H9 (cell line): ENCODE results near the gene CDH16. TPM values are rescaled to one million over a fixed set of nuclear protein-coding genes. Genes with fewer than 3 reads are reported as not detected.

Experiments
- DNase-seq: peaks from one replicate; pipeline ENCODE4 v3.0.0-alpha.2; 2017
- H2AFZ ChIP-seq: one replicate; pipeline ENCODE4 v1.6.1; 2013; ENCODE audit warnings: mild to moderate bottlenecking, low read length, control low read depth, moderate library complexity
- H2AK5ac ChIP-seq: 2 replicates; pipeline ENCODE4 v1.6.1; 2013; ENCODE audit warnings: low read length, control low read depth, mixed read lengths; ENCODE audit not compliant: insufficient read length
- H2BK120ac ChIP-seq: one replicate; pipeline ENCODE4 v1.6.1; 2013; ENCODE audit warnings: low read depth, mild to moderate bottlenecking, low read length, control low read depth, inconsistent platforms; ENCODE audit not compliant: poor library complexity, severe bottlenecking
- H2BK12ac ChIP-seq: 2 replicates; pipeline ENCODE4 v1.6.1; 2013; ENCODE audit warnings: low read length, control low read depth, mixed read lengths, low read depth; ENCODE audit not compliant: insufficient read length
- H2BK15ac ChIP-seq: 2 replicates; pipeline ENCODE4 v1.6.1; 2013; ENCODE audit warnings: low read depth, low read length, control low read depth
- H2BK20ac ChIP-seq: one replicate; pipeline ENCODE4 v1.6.1; 2013; ENCODE audit warnings: low read depth, mild to moderate bottlenecking, low read length, control low read depth, inconsistent platforms; ENCODE audit not compliant: poor library complexity, severe bottlenecking
- H2BK5ac ChIP-seq: 2 replicates; pipeline ENCODE4 v1.6.1; 2013; ENCODE audit warnings: low read length, control low read depth, mixed read lengths; ENCODE audit not compliant: insufficient read length
- H3K14ac ChIP-seq: 2 replicates; pipeline ENCODE4 v1.6.1; 2013; ENCODE audit warnings: low read length, control low read depth; ENCODE audit not compliant: insufficient read depth
- H3K18ac ChIP-seq: 2 replicates; pipeline ENCODE4 v1.6.1; 2013; ENCODE audit warnings: low read depth, mild to moderate bottlenecking, mixed read lengths, low read length, control low read depth; ENCODE audit not compliant: insufficient read length
- H3K23ac ChIP-seq: 2 replicates; pipeline ENCODE4 v1.6.1; 2013; ENCODE audit warnings: low read length, control low read depth, mixed read lengths, low read depth; ENCODE audit not compliant: insufficient read length
- H3K23me2 ChIP-seq: 2 replicates; pipeline ENCODE4 v1.6.1; 2013; ENCODE audit warnings: low read depth, mild to moderate bottlenecking, mixed read lengths, low read length, control low read depth; ENCODE audit not compliant: insufficient read length, poor library complexity, severe bottlenecking
- H3K27ac ChIP-seq: 2 replicates; pipeline ENCODE4 v1.5.1; 2013; ENCODE audit warnings: low read length, control low read depth, mixed read lengths, low read depth; ENCODE audit not compliant: insufficient read length
- H3K27me3 ChIP-seq: 2 replicates; pipeline ENCODE4 v1.6.1; 2013; ENCODE audit warnings: low read length, control low read depth, inconsistent platforms; ENCODE audit not compliant: insufficient read depth
- H3K4ac ChIP-seq: 2 replicates; pipeline ENCODE4 v1.6.1; 2013; ENCODE audit warnings: low read depth, mild to moderate bottlenecking, control low read depth, inconsistent platforms, low read length, moderate library complexity
- H3K4me1 ChIP-seq: 2 replicates; pipeline ENCODE4 v1.6.1; 2013; ENCODE audit warnings: low read length, control low read depth, inconsistent platforms; ENCODE audit not compliant: insufficient read depth
- H3K4me2 ChIP-seq: 2 replicates; pipeline ENCODE4 v1.6.1; 2013; ENCODE audit warnings: low read length, control low read depth, mixed read lengths; ENCODE audit not compliant: insufficient read length, insufficient read depth
- H3K56ac ChIP-seq: 2 replicates; pipeline ENCODE4 v1.6.1; 2013; ENCODE audit warnings: low read depth, mild to moderate bottlenecking, mixed read lengths, low read length, control low read depth; ENCODE audit not compliant: insufficient read length
- H3K79me1 ChIP-seq: 2 replicates; pipeline ENCODE4 v1.6.1; 2013; ENCODE audit warnings: low read depth, mild to moderate bottlenecking, moderate library complexity, low read length, control low read depth, inconsistent platforms; ENCODE audit not compliant: insufficient read depth, poor library complexity, severe bottlenecking
- H3K79me2 ChIP-seq: 2 replicates; pipeline ENCODE4 v1.6.1; 2013; ENCODE audit warnings: low read length, control low read depth, inconsistent platforms; ENCODE audit not compliant: insufficient read depth
- H3K9ac ChIP-seq: 2 replicates; pipeline ENCODE4 v1.6.1; 2013; ENCODE audit warnings: low read length, control low read depth, mixed read lengths; ENCODE audit not compliant: insufficient read length; ENCODE audit errors: extremely low read depth
- H3K9me3 ChIP-seq: one replicate; pipeline ENCODE4 v1.6.1; 2013; ENCODE audit warnings: low read depth, low read length, inconsistent platforms; ENCODE audit not compliant: control insufficient read depth
- H3T11ph ChIP-seq: one replicate; pipeline ENCODE4 v1.6.1; 2013; ENCODE audit warnings: mild to moderate bottlenecking, low read length, control low read depth, inconsistent platforms
- H4K20me1 ChIP-seq: one replicate; pipeline ENCODE4 v1.6.1; 2013; ENCODE audit not compliant: control insufficient read depth, insufficient read length, insufficient read depth
- H4K5ac ChIP-seq: 2 replicates; pipeline ENCODE4 v1.6.1; 2013; ENCODE audit warnings: low read depth, mild to moderate bottlenecking, mixed read lengths, low read length, control low read depth; ENCODE audit not compliant: insufficient read length
- H4K8ac ChIP-seq: replicated peaks from 2 replicates; pipeline ENCODE4 v1.6.1; 2013; ENCODE audit warnings: low read length, control low read depth, mixed read lengths, low read depth; ENCODE audit not compliant: insufficient read length
- H4K91ac ChIP-seq: 2 replicates; pipeline ENCODE4 v1.6.1; 2013; ENCODE audit warnings: low read depth, mild to moderate bottlenecking, moderate library complexity, mixed read lengths, low read length, control low read depth; ENCODE audit not compliant: insufficient read length
- H3K27ac Mint-ChIP-seq, 3 experiments: 2 replicates in 2 of 3; 3 replicates in 1 of 3; pipeline ENCODE4 v1.8.0; 2020 to 2021; ENCODE audit warnings: mixed read lengths in 3 of 3, mild to moderate bottlenecking in 1 of 3, moderate library complexity in 1 of 3
- H3K27me3 Mint-ChIP-seq: 2 replicates; pipeline ENCODE4 v1.8.0; 2021; ENCODE audit warnings: low read depth, mild to moderate bottlenecking, moderate library complexity, mixed read lengths
- H3K36me3 Mint-ChIP-seq, 3 experiments: 2 replicates in 2 of 3; 3 replicates in 1 of 3; pipeline ENCODE4 v1.8.0; 2020 to 2021; ENCODE audit warnings: low read depth in 3 of 3, mixed read lengths in 3 of 3; ENCODE audit not compliant: insufficient read depth in 1 of 3
- H3K4me1 Mint-ChIP-seq, 2 experiments: 2 replicates each; pipeline ENCODE4 v1.8.0; 2020; ENCODE audit warnings: mixed read lengths in 2 of 2
- H3K4me3 Mint-ChIP-seq, 2 experiments: 2 replicates in 1 of 2; 3 replicates in 1 of 2; pipeline ENCODE4 v1.8.0; 2020 to 2021; ENCODE audit warnings: mild to moderate bottlenecking in 2 of 2, mixed read lengths in 2 of 2, moderate library complexity in 1 of 2
- H3K9me3 Mint-ChIP-seq, 2 experiments: 2 replicates in 1 of 2; 3 replicates in 1 of 2; pipeline ENCODE4 v1.8.0; 2020; ENCODE audit warnings: mild to moderate bottlenecking in 2 of 2, mixed read lengths in 2 of 2, moderate library complexity in 1 of 2
- whole genome bisulfite sequencing: extraction: QIAGEN DNeasy Blood & Tissue Kit; methylation state at CpG from one replicate; pipeline ENCODE4 v1.1.7; 2013; ENCODE audit warnings: missing lambda C conversion rate, low lambda C conversion rate, mixed read lengths; ENCODE audit not compliant: insufficient read length; ENCODE audit errors: extremely low coverage; 5-methylcytosine and 5-hydroxymethylcytosine counted together
- total RNA-seq: library from RNA; stranded (reverse); gene quantifications from 2 replicates; pipeline ENCODE4 v1.2.1, GENCODE V29; 2021
- TF ChIP-seq, protein P1 (sequence below): fragments of 200-600 bp; sonication (generic); conservative IDR thresholded peaks from 3 replicates; pipeline ENCODE4 v1.8.0; 2021; ENCODE audit warnings: antibody characterized with exemption, mild to moderate bottlenecking

CDH16 gene
- total RNA-seq, 1 experiment from 2014 or later, result not detected

DNA sequence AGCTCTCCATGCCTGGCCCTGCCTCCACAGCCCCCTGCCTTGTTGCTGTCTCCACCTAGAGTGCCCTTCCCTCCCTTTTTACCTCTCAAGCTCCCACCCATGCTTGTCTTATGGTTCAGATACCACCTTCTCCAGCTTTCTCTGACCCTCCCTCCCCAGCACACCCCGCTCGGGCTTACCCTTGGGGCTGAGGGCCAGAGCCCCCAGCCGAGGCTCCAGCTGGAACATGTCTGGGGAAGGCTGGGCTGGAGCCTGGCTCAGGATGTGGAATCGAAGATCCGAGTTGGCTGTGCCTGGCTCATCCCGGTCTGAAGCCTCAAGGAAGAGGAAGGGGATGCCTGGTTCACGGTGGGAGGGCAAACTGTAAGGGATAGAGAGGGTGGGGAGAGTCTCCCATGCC is 3.6 kb downstream of the CDH16 start:
- no peak overlapping the region for H3K4me3 Mint-ChIP-seq
- Histone ChIP-seq H2BK5ac (no peak overlapping the region), H3K23ac (no peak overlapping the region), H2BK12ac (no peak overlapping the region), H3K14ac (no peak overlapping the region), H3K18ac (no peak overlapping the region), H3K4me1 (no peaks in the 10 kb centered on the region), H3K4me2 (no peak overlapping the region), H3K27ac (no peak overlapping the region), H3K79me1 (no peaks in the 10 kb centered on the region), H2AFZ (no peak overlapping the region), H3K79me2 (no peaks in the 10 kb centered on the region), H3K4ac (no peak overlapping the region), H3K9ac (no peak overlapping the region), H2BK20ac (no peak overlapping the region), H4K8ac (no peak overlapping the region), H3T11ph (no peak overlapping the region), H3K56ac (no peak overlapping the region), H4K5ac (no peak overlapping the region), H4K91ac (no peak overlapping the region), H3K27me3 (no peaks in the 10 kb centered on the region; the same call in 1 of the 2 replicates), H2AK5ac (no peak overlapping the region), H2BK120ac (no peak overlapping the region), H3K23me2 (no peaks in the 10 kb centered on the region), H4K20me1 (no peaks in the 10 kb centered on the region), H3K9me3 (no peaks in the 10 kb centered on the region), H2BK15ac (no peak overlapping the region)
- no peaks in the 10 kb centered on the region; a peak in 1 of 7 replicates for H3K36me3 Mint-ChIP-seq
- H3K9me3 Mint-ChIP-seq, result no peaks in the 10 kb centered on the region
- DNase-seq, result no peak
- peaks cover 36% of the 10 kb centered on the region for H3K27me3 Mint-ChIP-seq
- TF ChIP-seq, protein P1, sequence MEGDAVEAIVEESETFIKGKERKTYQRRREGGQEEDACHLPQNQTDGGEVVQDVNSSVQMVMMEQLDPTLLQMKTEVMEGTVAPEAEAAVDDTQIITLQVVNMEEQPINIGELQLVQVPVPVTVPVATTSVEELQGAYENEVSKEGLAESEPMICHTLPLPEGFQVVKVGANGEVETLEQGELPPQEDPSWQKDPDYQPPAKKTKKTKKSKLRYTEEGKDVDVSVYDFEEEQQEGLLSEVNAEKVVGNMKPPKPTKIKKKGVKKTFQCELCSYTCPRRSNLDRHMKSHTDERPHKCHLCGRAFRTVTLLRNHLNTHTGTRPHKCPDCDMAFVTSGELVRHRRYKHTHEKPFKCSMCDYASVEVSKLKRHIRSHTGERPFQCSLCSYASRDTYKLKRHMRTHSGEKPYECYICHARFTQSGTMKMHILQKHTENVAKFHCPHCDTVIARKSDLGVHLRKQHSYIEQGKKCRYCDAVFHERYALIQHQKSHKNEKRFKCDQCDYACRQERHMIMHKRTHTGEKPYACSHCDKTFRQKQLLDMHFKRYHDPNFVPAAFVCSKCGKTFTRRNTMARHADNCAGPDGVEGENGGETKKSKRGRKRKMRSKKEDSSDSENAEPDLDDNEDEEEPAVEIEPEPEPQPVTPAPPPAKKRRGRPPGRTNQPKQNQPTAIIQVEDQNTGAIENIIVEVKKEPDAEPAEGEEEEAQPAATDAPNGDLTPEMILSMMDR, result no peak
- H3K4me1 Mint-ChIP-seq, result peaks cover 0 to 2% of the 10 kb centered on the region in 2 experiments; a peak in 2 of 4 replicates
- no CpG with 5 or more reads among the region's 7 CpGs for WGBS
- no peak overlapping the region for H3K27ac Mint-ChIP-seq
